ENCODE measurements around the gene SLCO1B1. TPM values are rescaled to one million over a fixed set of nuclear protein-coding genes. Genes with fewer than 3 reads are reported as not detected.
"Not testable (repeated sequence)": the region's sequence is repeated elsewhere in the genome, so short reads cannot be mapped to it uniquely, and the experiment has no call there.

Gene SLCO1B1, protein sequence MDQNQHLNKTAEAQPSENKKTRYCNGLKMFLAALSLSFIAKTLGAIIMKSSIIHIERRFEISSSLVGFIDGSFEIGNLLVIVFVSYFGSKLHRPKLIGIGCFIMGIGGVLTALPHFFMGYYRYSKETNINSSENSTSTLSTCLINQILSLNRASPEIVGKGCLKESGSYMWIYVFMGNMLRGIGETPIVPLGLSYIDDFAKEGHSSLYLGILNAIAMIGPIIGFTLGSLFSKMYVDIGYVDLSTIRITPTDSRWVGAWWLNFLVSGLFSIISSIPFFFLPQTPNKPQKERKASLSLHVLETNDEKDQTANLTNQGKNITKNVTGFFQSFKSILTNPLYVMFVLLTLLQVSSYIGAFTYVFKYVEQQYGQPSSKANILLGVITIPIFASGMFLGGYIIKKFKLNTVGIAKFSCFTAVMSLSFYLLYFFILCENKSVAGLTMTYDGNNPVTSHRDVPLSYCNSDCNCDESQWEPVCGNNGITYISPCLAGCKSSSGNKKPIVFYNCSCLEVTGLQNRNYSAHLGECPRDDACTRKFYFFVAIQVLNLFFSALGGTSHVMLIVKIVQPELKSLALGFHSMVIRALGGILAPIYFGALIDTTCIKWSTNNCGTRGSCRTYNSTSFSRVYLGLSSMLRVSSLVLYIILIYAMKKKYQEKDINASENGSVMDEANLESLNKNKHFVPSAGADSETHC
- total RNA-seq = not detected

GRCh38 chr12:21130998-21131397 is at the start of gene SLCO1B1:
Gene SLCO1B1, plus strand, starts transcription at chr12:21131194. Its CDS starts 10,381 bp downstream, at chr12:21141575.
- Histone ChIP-seq H3K36me3 (no peaks in the 10 kb centered on the region), H3K9me3 (no peaks in the 10 kb centered on the region), H3K4me1 (ENCODE audit: control insufficient read depth in 1 of 2, low read depth in 2 of 2) (peaks cover 10 to 11% of the 10 kb centered on the region in 2 donors), H3K4me3 (no peak within 1 kb of the TSS), H3K27ac (peak within 1 kb of the TSS; percentile 28 to 47), H3K27me3 (replicated peaks; ENCODE audit: insufficient read depth) (no peaks in the 10 kb centered on the region)
- TF ChIP-seq, protein P1, sequence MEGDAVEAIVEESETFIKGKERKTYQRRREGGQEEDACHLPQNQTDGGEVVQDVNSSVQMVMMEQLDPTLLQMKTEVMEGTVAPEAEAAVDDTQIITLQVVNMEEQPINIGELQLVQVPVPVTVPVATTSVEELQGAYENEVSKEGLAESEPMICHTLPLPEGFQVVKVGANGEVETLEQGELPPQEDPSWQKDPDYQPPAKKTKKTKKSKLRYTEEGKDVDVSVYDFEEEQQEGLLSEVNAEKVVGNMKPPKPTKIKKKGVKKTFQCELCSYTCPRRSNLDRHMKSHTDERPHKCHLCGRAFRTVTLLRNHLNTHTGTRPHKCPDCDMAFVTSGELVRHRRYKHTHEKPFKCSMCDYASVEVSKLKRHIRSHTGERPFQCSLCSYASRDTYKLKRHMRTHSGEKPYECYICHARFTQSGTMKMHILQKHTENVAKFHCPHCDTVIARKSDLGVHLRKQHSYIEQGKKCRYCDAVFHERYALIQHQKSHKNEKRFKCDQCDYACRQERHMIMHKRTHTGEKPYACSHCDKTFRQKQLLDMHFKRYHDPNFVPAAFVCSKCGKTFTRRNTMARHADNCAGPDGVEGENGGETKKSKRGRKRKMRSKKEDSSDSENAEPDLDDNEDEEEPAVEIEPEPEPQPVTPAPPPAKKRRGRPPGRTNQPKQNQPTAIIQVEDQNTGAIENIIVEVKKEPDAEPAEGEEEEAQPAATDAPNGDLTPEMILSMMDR (IDR thresholded peaks at IDR 0.05) = no peak
- ATAC-seq (ENCODE audit: insufficient number of reproducible peaks, low FRiP score, low read depth) (no peak), DNase-seq (ENCODE audit: low spot score) (no peak)

DNA sequence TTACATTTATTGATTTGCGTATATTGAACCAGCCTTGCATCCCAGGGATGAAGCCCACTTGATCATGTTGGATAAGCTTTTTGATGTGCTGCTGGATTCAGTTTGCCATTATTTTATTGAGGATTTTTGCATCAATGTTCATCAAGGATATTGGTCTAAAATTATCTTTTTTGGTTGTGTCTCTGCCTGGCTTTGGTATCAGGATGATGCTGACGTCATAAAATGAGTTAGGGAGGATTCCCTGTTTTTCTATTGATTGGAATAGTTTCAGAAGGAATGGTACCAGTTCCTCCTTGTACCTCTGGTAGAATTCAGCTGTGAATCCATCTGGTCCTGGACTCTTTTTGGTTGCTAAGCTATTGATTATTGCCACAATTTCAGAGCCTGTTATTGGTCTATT is 46.2 kb upstream of the SLCO1B1 start:
- ATAC-seq (ENCODE audit: insufficient number of reproducible peaks, low FRiP score, low read depth) = not testable (repeated sequence)

DNA sequence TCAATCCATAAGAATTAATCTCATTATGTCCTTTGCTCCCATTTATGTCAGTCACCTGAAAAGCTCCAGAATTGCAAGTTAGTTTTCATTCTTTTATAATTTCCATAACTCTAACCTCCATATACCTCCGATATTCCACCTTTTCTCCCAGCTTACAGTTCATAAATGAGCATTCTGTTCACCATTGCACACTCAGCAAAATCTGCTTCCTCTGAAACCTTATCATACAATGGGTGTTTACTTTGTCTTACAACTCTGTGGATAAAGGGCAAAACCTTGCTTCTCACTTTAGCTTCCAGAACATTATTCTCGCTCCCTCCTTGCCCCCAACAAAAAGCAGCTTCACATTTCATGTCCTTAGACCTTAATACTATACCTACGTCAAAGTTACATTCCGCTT is 19.3 kb upstream of the SLCO1B1 start:
- H3K27ac ChIP-seq = no peak overlapping the region
- H3K4me1 ChIP-seq (ENCODE audit: control insufficient read depth in 1 of 2, low read depth in 2 of 2) = no peaks in the 10 kb centered on the region
- no peaks in the 10 kb centered on the region for H3K9me3 ChIP-seq
- H3K4me3 ChIP-seq = no peak overlapping the region
- H3K27me3 ChIP-seq (replicated peaks; ENCODE audit: insufficient read depth) = no peaks in the 10 kb centered on the region
- no peaks in the 10 kb centered on the region for H3K36me3 ChIP-seq
- DNase-seq (ENCODE audit: low spot score) (no peak), ATAC-seq (ENCODE audit: insufficient number of reproducible peaks, low FRiP score, low read depth) (no peak)
- TF ChIP-seq, protein P1 (IDR thresholded peaks at IDR 0.05) = no peak

More for the DNA sequence above, 46.2 kb upstream of the SLCO1B1 start:
- not testable (repeated sequence) for H3K27me3 ChIP-seq (replicated peaks; ENCODE audit: insufficient read depth); H3K36me3 ChIP-seq; DNase-seq (ENCODE audit: low spot score); H3K27ac ChIP-seq; H3K4me1 ChIP-seq (ENCODE audit: control insufficient read depth in 1 of 2, low read depth in 2 of 2); H3K4me3 ChIP-seq; H3K9me3 ChIP-seq

- ATAC-seq (ENCODE audit: insufficient number of reproducible peaks, low FRiP score, low read depth) (no peak), DNase-seq (ENCODE audit: low spot score) (no peak)
- TF ChIP-seq, protein P1 (IDR thresholded peaks at IDR 0.05) = no peak
- no peaks in the 10 kb centered on the region for H3K4me1 ChIP-seq (ENCODE audit: control insufficient read depth in 1 of 2, low read depth in 2 of 2)
- H3K9me3 ChIP-seq = no peaks in the 10 kb centered on the region
- no peak overlapping the region for H3K27ac ChIP-seq
- H3K27me3 ChIP-seq (replicated peaks; ENCODE audit: insufficient read depth) = no peaks in the 10 kb centered on the region
- no peak overlapping the region for H3K4me3 ChIP-seq
- no peaks in the 10 kb centered on the region for H3K36me3 ChIP-seq
Measured at GRCh38 chr12:21113266-21113665, 17.7 kb upstream of the SLCO1B1 start.

GRCh38 chr12:21117995-21118394 is 13.0 kb upstream of the SLCO1B1 start:
- Histone ChIP-seq H3K4me1 (ENCODE audit: control insufficient read depth in 1 of 2, low read depth in 2 of 2) (peaks cover 0 to 3% of the 10 kb centered on the region in 2 donors), H3K27me3 (replicated peaks; ENCODE audit: insufficient read depth) (no peaks in the 10 kb centered on the region), H3K27ac (no peak overlapping the region), H3K4me3 (no peak overlapping the region), H3K36me3 (no peaks in the 10 kb centered on the region), H3K9me3 (no peaks in the 10 kb centered on the region)
- DNase-seq (ENCODE audit: low spot score) (no peak), ATAC-seq (ENCODE audit: insufficient number of reproducible peaks, low FRiP score, low read depth) (no peak)
- TF ChIP-seq, protein P1 (IDR thresholded peaks at IDR 0.05) = no peak
